Cardiac muscle cell (in vitro differentiated cells and primary cell): ENCODE results near the gene TBC1D19. TPM values are rescaled to one million over a fixed set of nuclear protein-coding genes. Genes with fewer than 3 reads are reported as not detected.

ENCODE experiments used
- DNase-seq, 2 donors: peaks; one replicate each; pipeline versions ENCODE4 v3.0.0 to v3.0.0-alpha.2; 2010 to 2017; ENCODE audit warnings: low read depth in 1 of 2, low spot score in 1 of 2
- H3K27ac ChIP-seq: fragments of 200-600 bp; sonication (generic); 2 replicates; pipeline ENCODE4 v1.5.1; 2016
- H3K27me3 ChIP-seq: fragments of 200-600 bp; sonication (generic); 2 replicates; pipeline ENCODE4 v1.6.0; 2016; ENCODE audit warnings: control low read depth
- H3K36me3 ChIP-seq: fragments of 200-600 bp; sonication (generic); 2 replicates; pipeline ENCODE4 v1.5.1; 2016; ENCODE audit warnings: control low read depth
- H3K4me1 ChIP-seq: fragments of 200-600 bp; sonication (generic); 2 replicates; pipeline ENCODE4 v1.8.1; 2017; ENCODE audit warnings: low read depth, mild to moderate bottlenecking, mixed run types
- H3K4me3 ChIP-seq: fragments of 200-600 bp; sonication (generic); 2 replicates; pipeline ENCODE4 v1.5.1; 2016; ENCODE audit warnings: mild to moderate bottlenecking
- H3K9me3 ChIP-seq: fragments of 200-600 bp; sonication (generic); 2 replicates; pipeline ENCODE4 v1.5.1; 2017; ENCODE audit warnings: low read depth, mild to moderate bottlenecking, control low read depth
- CTCF ChIP-seq: IDR thresholded peaks from 2 replicates; pipeline ENCODE4 v1.5.1; 2012; ENCODE audit warnings: low read depth, mild to moderate bottlenecking, low read length
- polyA plus RNA-seq: library from polyadenylated mRNA; unstranded; fragments of >200 nt; fragmentation: Nextera tagmentation; extraction: Ambion mirVana; gene quantifications from 2 replicates; pipeline ENCODE4 v1.2.1, GENCODE V29; 2016
- total RNA-seq: library from RNA; depleted of rRNA; stranded (reverse); fragments of >200 nt; gene quantifications from 2 replicates; pipeline ENCODE4 v1.2.3, GENCODE V29; 2016

Gene TBC1D19
- total and polyA plus RNA-seq, 2 experiments from 2014 or later = 10.9 to 17.3 TPM

DNA sequence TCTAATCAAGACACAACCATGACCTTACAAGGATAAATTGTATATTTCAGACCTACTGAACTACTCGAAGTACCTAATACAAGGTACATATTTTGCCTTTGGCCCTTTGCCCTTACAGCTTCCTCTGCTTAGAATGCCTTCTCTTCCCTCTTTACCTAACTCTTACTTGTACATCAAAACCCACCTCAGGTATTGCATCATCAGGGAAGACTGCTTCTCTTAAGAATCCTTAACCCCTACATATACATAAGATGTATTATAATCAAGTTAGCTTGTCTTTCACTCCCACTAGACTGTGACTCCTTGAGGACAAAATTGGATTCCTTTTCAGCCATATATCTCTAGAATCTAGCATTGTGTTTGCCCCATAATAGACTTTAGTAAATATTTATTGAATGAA lies 175.0 kb downstream of the TBC1D19 start:
- no peak overlapping the region for H3K4me3 ChIP-seq
- H3K36me3 ChIP-seq = no peaks in the 10 kb centered on the region
- no peaks in the 10 kb centered on the region for H3K9me3 ChIP-seq
- DNase-seq = no peak
- no peaks in the 10 kb centered on the region for H3K4me1 ChIP-seq
- TF ChIP-seq CTCF = no peak
- no peaks in the 10 kb centered on the region for H3K27me3 ChIP-seq
- no peak overlapping the region for H3K27ac ChIP-seq

DNA sequence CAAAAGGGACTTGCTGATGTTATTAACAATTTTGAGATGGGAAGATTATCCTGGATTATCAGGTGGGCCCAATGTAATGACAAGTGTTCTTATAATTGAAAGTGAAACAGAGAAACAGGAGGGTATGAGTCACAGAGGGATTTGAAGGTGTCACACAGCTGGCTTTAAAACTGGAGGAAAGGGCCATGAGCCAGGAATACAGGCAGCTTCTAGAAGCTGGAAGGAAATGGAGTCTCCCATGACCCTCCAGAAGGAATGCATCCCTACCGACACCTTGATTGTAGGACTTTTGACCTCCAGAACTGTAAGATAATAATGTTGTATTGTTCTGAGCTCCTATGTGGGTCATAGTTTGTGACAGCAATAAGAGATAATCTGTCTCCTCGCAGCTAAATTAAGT lies 178.8 kb downstream of the TBC1D19 start:
- no peak for TF ChIP-seq CTCF

DNA sequence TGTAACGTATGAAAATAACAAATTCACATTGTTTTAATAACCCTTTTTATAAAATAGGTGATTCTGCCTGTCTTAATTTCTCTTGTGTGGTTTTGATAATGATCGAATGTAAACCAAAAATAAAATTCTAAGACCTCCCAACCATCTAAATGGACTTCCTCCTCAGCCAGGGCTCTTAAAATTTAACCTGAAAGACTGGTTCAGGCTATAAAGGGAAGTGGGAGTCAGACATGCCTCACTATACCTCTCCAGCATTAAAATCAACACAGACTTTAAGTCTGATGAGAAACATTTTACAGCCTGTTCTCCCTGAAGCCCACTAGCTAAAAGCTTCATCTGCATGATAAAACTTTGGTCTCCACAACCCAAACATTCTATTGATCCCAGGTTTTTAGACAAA lies 179.2 kb downstream of the TBC1D19 start:
- no peak overlapping the region for H3K27ac ChIP-seq
- no peaks in the 10 kb centered on the region for H3K27me3 ChIP-seq
- no peak for TF ChIP-seq CTCF
- no peaks in the 10 kb centered on the region for H3K4me1 ChIP-seq
- H3K36me3 ChIP-seq = no peaks in the 10 kb centered on the region
- H3K4me3 ChIP-seq = no peak overlapping the region
- DNase-seq = no peak
- H3K9me3 ChIP-seq = no peaks in the 10 kb centered on the region

More for the DNA sequence above, 178.8 kb downstream of the TBC1D19 start:
- Histone ChIP-seq H3K36me3 (no peaks in the 10 kb centered on the region), H3K27ac (no peak overlapping the region), H3K4me1 (no peaks in the 10 kb centered on the region), H3K27me3 (no peaks in the 10 kb centered on the region), H3K4me3 (no peak overlapping the region), H3K9me3 (no peaks in the 10 kb centered on the region)
- DNase-seq = peak in 1 of 2 donors; percentile 28

- Histone ChIP-seq H3K4me3 (no peak overlapping the region), H3K9me3 (no peaks in the 10 kb centered on the region), H3K27ac (no peak overlapping the region), H3K4me1 (no peaks in the 10 kb centered on the region), H3K36me3 (no peaks in the 10 kb centered on the region), H3K27me3 (no peaks in the 10 kb centered on the region)
- no peak for TF ChIP-seq CTCF
- DNase-seq = no peak
Observed at GRCh38 chr4:26763648-26764047, 179.8 kb downstream of the TBC1D19 start.

DNA sequence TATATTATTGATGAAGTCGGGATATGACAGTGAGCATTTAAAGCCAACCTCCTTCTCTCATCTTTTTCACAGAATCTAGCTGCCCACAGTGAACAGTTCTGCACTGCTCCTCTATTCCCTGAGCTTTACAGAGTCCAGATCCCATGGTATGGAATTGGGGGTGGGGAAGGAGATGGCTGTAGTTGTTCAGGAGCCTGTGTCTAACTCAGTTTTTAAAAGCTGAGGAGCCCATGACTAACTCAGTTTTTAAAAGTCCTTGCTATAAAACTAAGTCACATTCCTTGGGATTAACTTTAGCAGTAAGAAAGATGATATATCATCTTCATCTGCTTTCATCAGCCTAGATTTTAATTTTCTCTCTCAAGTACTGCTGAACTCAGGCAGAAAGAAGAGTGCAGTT lies 180.3 kb downstream of the TBC1D19 start:
- no peaks in the 10 kb centered on the region for H3K27me3 ChIP-seq
- H3K27ac ChIP-seq = no peak overlapping the region
- H3K4me3 ChIP-seq = no peak overlapping the region
- no peaks in the 10 kb centered on the region for H3K9me3 ChIP-seq
- no peak for TF ChIP-seq CTCF
- H3K36me3 ChIP-seq = no peaks in the 10 kb centered on the region
- no peak for DNase-seq
- H3K4me1 ChIP-seq = no peaks in the 10 kb centered on the region

DNA sequence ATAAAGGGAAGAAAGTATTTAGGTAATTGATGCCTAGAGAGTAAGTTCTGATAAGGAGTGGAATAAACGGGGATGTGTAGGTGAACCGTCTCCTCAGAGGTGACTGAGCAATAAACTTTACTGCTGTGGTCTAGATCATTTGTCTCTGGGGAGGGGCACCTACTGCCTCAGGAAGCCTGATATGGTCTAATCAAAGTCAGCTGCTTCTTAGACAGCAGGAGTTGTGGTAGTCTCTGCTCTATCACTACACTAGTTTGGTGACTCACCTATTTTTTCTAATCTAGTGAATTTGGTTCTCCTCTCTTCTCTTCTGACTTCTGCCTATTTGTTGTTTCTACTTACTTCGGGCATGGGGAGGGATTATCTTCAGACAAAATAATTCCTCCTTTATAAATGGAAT lies 181.6 kb downstream of the TBC1D19 start:
- H3K4me1 ChIP-seq = no peaks in the 10 kb centered on the region
- H3K9me3 ChIP-seq = no peaks in the 10 kb centered on the region
- no peaks in the 10 kb centered on the region for H3K36me3 ChIP-seq
- no peak for DNase-seq
- no peak overlapping the region for H3K4me3 ChIP-seq
- H3K27ac ChIP-seq = no peak overlapping the region
- no peaks in the 10 kb centered on the region for H3K27me3 ChIP-seq
- TF ChIP-seq CTCF = no peak
